Hematopoietic multipotent progenitor cell treated with erythropoietin and hydrocortisone succinate and interleukin-3 and kit ligand, for 4 days (in vitro differentiated cells): ENCODE data around the gene DDIT4L.
"Not testable (repeated sequence)": the region's sequence is repeated elsewhere in the genome, so short reads cannot be mapped to it uniquely, and the experiment has no call there.

ENCODE experiments used
- DNase-seq: peaks from one replicate; pipeline ENCODE4 v3.0.0-alpha.2; 2015

The DDIT4L gene

DNA sequence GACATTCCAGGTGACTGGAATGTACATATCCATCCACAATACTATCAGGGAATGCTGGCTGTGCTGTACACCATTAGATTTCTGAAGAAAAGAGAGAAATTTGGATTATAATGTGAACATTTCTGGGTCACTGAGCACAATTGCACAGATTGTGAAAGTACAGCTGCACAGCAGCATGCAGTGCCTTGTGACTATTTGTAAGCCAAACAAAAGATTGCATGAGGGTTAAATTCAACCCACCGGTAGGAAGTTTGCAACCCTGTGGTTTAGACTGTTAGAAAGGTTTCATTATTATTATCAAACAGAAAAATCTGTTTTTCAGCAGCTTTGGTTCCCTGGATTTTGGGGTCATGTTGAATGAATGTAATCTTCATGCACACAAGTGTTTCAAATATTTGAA, 24.5 kb downstream of the DDIT4L start:
- no peak for DNase-seq

DNA sequence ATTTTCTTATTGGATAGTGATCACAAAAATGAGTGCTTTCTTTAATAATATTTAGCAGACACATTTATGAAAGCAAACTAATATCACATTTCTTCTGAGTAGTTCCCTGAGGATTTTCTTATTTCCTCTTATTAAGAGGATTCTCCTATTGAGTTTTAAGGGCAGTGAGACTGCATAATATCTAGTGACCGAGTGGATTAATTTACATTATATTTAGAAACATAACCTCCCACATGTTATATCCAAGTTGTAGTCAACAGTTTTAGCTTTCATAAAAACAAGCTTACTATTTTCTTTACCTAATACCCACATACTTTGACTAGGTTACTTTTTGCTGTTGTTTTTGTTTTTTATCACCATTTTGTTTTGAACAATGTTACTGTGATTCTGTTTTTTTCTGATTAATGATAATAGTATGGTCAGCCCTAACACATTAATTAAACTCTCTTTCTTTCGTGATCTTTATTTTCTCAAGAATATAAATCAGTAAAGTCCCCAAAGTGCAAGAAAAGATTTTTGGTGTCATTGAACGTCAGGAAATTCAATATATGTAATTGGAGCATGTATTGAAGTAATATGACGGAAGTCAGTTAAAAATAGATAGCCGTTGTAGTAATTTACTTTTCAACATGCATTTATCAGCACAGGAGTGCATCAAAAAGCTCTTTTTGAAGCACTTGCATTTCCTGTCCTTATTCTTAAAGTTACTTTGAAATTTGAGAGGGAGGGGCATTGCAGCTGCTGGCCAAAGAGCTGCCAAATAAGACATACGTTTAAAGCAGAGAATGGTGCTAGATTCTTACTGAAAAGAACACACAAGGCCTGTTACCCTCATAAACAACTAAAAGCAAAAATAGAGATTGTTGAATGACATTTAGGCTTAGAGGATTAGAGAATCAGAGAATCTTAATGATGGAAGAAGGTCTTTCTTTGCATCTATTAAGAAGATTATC, 25.2 kb downstream of the DDIT4L start:
- DNase-seq, result no peak

- no peak for DNase-seq
These were observed 28.1 kb downstream of the DDIT4L start for GRCh38 chr4:100162027-100162685.

DNA sequence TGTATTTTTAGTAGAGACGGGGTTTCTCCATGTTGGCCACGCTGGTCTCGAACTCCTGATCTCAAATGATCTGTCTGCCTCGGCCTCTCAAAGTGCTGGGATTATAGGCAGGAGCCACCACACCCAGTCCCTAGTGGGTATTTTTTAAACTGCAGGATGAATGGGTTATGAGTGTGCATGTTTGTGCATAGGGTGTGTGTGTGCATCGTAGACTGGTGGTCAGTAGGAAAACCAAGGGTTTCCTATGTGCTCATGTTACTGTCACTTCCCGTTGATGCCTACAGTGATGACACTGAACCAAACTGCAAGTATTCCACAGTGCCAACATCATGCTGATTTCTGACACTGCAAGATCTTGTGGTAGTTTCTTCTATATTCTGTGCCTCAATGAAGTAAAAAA, 41.1 kb downstream of the DDIT4L start:
- DNase-seq, result no peak

DNA sequence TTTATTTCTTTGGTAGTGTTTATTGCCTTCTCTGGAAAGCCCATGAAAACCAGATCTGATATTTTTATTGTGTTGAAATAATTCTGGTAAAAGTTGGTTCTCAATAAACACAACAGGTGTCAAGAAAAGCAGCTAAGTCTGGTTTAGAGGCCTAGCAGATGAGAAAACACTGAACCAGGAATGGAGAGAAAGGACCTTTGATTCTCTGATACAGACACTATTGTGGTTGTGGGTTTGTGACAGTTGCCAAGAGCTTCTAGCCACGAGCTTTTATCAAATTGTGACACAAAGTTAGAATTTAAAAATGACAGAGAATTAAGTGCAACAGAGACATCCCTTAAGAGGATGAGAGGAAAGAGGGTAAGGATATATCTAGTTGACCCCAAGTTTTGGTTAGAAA, 42.6 kb downstream of the DDIT4L start:
- no peak for DNase-seq

DNA sequence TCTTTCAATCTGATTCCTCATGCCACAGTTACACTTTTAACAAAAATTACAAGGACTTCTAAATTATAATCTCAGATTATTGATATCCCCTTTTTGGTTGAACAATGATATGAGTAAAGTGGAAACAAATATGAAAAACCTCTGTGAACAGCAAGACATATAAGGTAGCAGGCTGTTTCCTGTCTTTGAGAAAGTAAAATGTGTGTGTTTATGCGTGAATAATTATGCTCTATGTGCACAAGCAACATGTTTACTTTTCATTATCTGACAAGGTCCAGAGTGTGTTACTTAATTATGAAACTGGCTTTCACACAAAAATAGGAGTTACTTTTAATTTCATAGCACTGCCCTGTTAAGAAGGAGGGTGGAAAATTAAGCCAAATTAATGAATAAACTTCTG, 43.1 kb downstream of the DDIT4L start:
- DNase-seq, result no peak

- no peak for DNase-seq
These were observed 43.5 kb downstream of the DDIT4L start for GRCh38 chr4:100146756-100147155.

- DNase-seq, result not testable (repeated sequence)
These were observed 52.9 kb downstream of the DDIT4L start for GRCh38 chr4:100137320-100137719.
